ENCODE results near the gene STIP1.
A peak's percentile ranks its signal among the peaks of the same experiment; 100 is the strongest.

STIP1 gene

GRCh38 chr11:64224891-64225607 is 39.1 kb downstream of the STIP1 start:
- no peak for DNase-seq

DNA sequence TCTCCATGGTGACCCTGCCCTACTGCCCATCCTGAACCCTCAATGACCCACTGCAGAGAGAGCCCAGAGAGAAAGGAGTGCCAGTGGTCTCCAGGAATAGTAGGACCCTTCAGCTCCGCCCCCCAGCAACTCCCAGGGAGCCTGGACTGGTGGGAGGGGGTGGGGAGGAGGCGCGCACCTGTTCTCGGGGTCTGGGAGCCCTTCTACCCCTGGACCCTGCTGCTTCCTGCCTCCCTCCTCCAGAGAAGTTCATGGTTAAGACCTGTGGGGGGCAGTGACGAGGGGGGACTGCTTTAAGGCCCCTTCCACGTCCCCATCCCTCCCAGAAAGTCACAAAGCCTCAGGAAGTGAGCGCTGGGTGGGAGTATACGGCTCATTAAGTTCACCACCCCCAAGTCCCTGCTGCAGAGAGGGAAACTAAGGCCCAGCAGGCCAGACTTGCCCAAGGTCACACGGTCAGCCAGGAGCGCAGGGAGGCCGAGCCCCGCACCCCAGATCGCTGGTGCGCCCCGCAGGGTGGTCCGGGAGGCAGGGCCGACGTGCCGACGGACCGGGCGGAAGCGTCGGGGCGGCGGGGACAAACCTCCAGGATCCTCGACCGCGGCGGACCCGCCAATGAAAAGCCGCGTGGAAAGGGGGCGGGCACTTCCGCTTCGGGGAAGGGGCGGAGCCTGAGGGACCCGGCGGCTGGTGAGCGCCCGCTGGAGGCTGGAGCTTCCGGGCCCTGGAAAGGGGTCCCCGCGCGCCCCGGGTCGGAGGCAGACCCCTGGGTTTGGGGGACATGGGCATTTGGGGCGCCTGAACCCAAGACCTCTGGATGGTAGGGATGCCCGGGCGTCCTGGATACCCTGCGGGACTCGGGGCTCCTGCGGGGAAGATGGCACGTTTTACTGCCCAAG is 39.9 kb downstream of the STIP1 start, which contains the start of the genes NUDT22 and TRPT1:
TSS of gene NUDT22 (plus strand) at position 667 of the 899 bp plus-strand sequence. CDS start 379 bp downstream, outside the sequence.
TSS of gene TRPT1 (minus strand) at position 579 of the 899 bp plus-strand sequence. CDS start at position 253, 326 bp downstream.
- peak; percentile 74 for DNase-seq

GRCh38 chr11:64226507-64227051 is 40.6 kb downstream of the STIP1 start:
- no peak for DNase-seq

- no peak for DNase-seq
These were observed 41.5 kb downstream of the STIP1 start for GRCh38 chr11:64227405-64227956.

- DNase-seq, result no peak
These were observed 43.2 kb downstream of the STIP1 start for GRCh38 chr11:64229090-64229743.

GRCh38 chr11:64229744-64230170 is 43.8 kb downstream of the STIP1 start:
- DNase-seq, result no peak

GRCh38 chr11:64230171-64230984 is 44.4 kb downstream of the STIP1 start, which contains the start of gene DNAJC4:
Gene DNAJC4, plus strand, starts transcription at chr11:64230548. Its CDS starts 307 bp downstream, at chr11:64230855.
- DNase-seq, result peak; percentile 86

GRCh38 chr11:64230985-64231365 is 45.0 kb downstream of the STIP1 start:
- DNase-seq, result no peak

DNA sequence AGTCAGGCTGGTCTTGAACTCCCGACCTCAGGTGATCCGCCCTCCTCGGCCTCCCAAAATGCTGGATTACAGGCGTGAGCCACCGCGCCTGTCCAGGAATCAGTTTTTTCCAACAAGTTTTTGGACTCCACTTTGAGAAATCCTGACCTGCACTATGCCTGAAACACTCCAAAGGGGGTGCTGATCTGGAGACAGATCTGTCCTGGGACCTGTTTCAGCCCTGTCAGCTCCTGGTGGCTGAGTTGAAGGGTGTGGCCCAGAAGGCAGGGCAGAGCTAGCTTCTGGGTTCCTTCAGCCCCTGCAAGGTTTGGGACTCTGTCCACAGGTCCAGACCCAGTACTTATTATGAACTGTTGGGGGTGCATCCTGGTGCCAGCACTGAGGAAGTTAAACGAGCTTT is 45.6 kb downstream of the STIP1 start:
- DNase-seq, result no peak

DNA sequence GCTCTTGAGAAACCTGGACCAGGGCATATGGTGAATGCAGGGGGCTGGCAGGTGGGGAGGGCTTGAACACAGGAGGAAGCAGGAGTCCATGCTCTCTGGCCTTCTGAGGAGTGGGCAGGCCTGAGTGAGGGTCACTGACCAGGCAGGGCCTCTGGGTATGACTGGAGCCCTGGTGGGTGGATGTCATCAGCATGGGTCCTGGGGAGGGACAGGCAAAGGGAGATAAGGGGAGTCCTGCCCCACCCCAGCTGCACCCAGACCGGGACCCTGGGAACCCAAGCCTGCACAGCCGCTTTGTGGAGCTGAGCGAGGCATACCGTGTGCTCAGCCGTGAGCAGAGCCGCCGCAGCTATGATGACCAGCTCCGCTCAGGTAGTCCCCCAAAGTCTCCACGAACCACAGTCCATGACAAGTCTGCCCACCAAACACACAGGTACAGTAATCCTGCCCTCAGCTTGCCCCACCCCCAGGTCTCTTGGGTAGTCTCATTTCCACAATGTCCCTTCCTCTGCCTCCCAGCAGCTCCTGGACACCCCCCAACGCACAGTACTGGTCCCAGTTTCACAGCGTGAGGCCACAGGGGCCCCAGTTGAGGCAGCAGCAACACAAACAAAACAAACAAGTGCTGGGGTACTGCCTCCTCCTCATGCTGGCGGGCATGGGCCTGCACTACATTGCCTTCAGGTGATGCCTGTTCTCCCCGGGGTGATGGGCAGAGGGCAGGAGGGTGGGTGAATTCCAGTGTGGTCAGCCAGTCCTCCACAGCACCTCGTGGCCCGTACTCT is 46.4 kb downstream of the STIP1 start:
- no peak for DNase-seq

- DNase-seq, result no peak
These were observed 47.0 kb downstream of the STIP1 start for GRCh38 chr11:64232967-64233315.

GRCh38 chr11:64233913-64234586 is 48.1 kb downstream of the STIP1 start, which contains the start of gene VEGFB:
Gene VEGFB, plus strand, starts transcription at chr11:64234584. Its CDS starts 250 bp downstream, at chr11:64234834.
- no peak for DNase-seq

DNA sequence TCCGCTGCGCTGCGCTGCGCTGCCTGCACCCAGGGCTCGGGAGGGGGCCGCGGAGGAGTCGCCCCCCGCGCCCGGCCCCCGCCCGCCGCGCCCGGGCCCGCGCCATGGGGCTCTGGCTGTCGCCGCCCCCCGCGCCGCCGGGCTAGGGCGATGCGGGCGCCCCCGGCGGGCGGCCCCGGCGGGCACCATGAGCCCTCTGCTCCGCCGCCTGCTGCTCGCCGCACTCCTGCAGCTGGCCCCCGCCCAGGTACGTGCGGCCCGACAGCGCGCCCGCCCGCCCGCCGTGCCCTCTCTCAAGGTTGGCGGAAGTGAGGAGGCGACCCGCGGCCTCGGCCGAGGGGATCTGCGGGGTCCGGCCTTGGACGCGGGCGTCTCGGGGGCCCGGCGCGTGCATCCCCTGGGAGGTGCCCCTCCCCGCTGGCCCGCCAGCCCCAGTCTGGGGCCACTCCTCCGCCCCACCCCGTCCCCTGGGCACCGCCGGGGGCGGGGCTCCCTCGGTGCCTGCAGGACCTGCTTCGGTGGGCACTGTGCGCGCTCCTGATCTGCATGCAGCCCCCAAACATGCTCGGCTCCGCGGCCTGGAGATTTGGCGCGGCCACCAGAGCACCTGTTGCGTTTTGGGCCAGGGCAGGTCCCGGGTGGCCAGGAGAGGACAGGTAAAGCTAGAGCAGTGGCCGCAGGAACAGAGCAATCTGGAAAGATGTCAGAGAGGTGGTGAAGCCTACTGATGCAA is 48.8 kb downstream of the STIP1 start:
- no peak for DNase-seq

DNA sequence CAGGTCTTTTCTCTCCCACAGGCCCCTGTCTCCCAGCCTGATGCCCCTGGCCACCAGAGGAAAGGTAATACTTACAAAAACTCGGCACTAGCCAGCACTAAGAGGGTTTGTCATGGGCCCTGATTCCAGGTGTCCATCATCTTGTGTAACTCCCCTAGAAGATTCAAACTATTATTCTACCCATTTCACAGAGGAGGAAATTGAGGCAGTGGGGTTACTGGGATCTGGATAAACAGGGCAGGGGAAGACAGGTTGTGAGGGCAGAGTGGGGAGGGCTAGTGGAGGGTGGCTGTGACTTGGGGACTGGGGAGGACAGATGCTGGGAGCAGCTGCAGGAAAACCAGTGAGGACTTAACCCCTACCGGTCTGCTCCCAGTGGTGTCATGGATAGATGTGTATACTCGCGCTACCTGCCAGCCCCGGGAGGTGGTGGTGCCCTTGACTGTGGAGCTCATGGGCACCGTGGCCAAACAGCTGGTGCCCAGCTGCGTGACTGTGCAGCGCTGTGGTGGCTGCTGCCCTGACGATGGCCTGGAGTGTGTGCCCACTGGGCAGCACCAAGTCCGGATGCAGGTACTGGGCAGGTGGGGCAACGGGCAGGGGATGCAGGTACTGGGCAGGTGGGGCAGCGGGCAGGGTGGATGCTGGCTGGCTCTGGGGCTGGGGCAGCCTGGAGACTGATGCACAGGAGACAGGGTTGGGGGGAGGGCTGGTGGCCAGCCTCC is 49.6 kb downstream of the STIP1 start:
- no peak for DNase-seq

- no peak for DNase-seq
These were observed 51.5 kb downstream of the STIP1 start for GRCh38 chr11:64237484-64237951.

DNA sequence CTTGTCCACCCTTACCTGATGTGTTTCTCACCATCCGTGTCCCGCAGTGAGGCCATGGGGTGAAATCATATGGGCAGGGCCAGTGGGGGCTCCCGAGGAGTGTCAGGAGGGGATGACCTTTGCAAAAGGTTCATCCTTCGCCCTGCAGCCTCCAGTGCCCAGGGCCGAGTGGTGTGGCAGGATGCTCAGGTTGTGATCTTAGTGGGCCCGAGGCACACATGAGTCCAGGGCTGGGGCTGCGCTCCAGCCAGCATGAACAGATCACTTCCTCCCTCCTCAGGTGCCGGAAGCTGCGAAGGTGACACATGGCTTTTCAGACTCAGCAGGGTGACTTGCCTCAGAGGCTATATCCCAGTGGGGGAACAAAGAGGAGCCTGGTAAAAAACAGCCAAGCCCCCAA is 52.1 kb downstream of the STIP1 start:
- DNase-seq, result no peak

DNA sequence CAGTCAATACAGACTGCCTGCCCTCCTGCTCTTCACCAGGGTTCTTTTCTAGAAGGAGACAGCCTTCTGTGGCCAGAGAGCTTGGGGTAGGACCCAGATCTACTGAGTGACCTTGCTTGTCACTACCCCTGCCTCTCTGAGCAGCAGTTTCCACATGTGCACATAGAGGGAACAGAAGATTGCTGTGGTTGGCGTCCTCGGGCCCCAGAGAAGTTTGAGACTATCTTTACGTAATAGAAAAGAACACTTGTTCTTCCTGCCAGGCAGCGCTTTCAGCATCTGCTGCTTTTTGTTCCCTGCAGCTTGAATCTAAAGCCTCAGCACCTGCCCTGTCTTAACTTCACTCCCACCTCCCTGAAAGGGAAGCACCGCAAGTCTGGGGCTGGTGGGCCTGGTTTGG is 53.0 kb downstream of the STIP1 start:
- DNase-seq, result no peak

DNA sequence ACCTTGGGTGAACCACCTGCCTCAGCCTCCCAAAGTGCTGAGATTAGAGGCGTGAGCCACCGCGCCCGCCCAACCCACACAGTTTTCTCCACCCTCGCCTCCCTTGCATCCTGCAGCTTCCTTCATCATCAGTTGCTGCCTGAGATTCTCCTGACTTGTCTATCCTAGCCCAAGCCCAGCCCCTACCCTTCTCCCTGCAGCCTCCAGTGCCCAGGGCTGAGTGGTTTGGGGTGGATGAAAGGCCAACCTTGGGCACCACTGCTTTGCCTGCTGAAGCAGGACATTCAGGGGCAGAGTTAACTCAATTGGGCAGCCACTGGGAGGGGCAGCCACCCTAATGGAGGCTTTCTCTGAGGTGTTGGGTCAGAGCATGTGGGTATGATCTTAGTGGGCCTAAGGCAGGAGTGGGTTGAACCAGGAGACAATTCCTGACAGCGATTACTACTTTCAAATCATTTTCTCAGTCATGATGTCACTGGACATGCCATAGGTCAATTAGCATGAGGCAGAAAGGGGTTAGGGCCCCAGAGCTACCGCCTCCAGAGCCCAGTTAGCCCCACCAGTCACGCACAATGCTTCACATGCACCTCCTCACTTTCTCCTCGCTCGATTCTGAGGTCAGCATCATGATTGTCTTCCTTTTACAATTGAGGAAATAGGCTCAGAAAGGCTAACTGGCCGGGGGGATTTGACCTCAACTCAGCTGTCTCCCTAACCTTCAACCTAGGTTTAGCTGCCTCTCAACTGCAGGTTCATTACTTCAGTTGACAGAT is 53.9 kb downstream of the STIP1 start:
- no peak for DNase-seq

All from NCI-H1048 (cell line).